Brain microvascular endothelial cell (primary cell): ENCODE data around the gene TTYH3.

Source experiments
- DNase-seq: peaks from one replicate; pipeline ENCODE4 v3.0.0-alpha.2; 2020
- H3K27ac ChIP-seq: fragments of 250-450 bp; sonication (Bioruptor Pico); 2 replicates; pipeline ENCODE4 v1.5.1; 2020; ENCODE audit warnings: mild to moderate bottlenecking, moderate library complexity
- H3K27me3 ChIP-seq: fragments of 250-450 bp; sonication (Bioruptor Pico); replicated peaks from 2 replicates; pipeline ENCODE4 v1.5.1; 2020; ENCODE audit warnings: mild to moderate bottlenecking
- H3K36me3 ChIP-seq: fragments of 250-450 bp; sonication (Bioruptor Pico); replicated peaks from 2 replicates; pipeline ENCODE4 v1.5.1; 2020; ENCODE audit warnings: mild to moderate bottlenecking
- H3K4me3 ChIP-seq: 2 replicates; pipeline ENCODE4 v1.5.1; 2011; ENCODE audit warnings: low read depth, mild to moderate bottlenecking, control low read depth, low read length, moderate library complexity
- CTCF ChIP-seq: IDR thresholded peaks from 2 replicates; pipeline ENCODE4 v1.5.1; 2011; ENCODE audit warnings: low read depth, mild to moderate bottlenecking, moderate library complexity, low read length, control low read depth, inconsistent platforms; ENCODE audit errors: missing control alignments
- in situ Hi-C: cut with HindIII; loops from 2 replicates; pipeline ENCODE4 v1.10.0; 2017; ENCODE audit warnings: low sequenced_read_pairs, low pct_ligation_motif_present

The TTYH3 gene

DNA sequence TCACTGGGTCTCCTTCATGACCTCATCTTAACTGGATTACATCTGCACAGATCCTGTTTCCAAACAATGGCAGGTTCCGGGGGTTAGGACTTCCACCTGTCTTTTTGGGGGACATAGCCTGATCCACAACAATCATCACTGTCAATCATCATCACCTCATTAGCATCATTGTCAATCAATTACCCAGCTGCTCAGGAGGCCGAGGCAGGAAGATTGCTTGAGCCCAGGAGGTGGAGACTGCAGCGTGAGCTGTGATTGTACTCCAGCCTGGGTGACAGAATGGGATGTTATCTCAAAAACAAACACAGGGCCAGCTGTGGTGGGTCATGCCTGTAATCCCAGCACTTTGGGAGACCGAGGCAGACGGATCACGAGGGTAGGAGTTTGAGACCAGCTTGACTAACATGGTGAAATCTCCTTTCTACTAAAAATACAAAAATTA is 74.9 kb downstream of the TTYH3 start:
- H3K27me3 ChIP-seq = no peaks in the 10 kb centered on the region
- no peak for DNase-seq
- no peak overlapping the region for H3K27ac ChIP-seq
- H3K36me3 ChIP-seq = no peaks in the 10 kb centered on the region
- no peak overlapping the region for H3K4me3 ChIP-seq
- in situ Hi-C loops = no loop called here
- no peak for TF ChIP-seq CTCF

- Histone ChIP-seq H3K36me3 (no peaks in the 10 kb centered on the region), H3K27ac (no peak overlapping the region), H3K4me3 (no peak overlapping the region), H3K27me3 (no peaks in the 10 kb centered on the region)
- DNase-seq = no peak
- in situ Hi-C loops = no loop called here
- no peak for TF ChIP-seq CTCF
These were observed 75.7 kb downstream of the TTYH3 start for GRCh38 chr7:2707481-2707880.

- in situ Hi-C loops = no loop called here
- no peak for TF ChIP-seq CTCF
- Histone ChIP-seq H3K36me3 (no peaks in the 10 kb centered on the region), H3K27me3 (no peaks in the 10 kb centered on the region), H3K27ac (no peak overlapping the region), H3K4me3 (no peak overlapping the region)
- no peak for DNase-seq
These were observed 76.3 kb downstream of the TTYH3 start for GRCh38 chr7:2708041-2708440.

DNA sequence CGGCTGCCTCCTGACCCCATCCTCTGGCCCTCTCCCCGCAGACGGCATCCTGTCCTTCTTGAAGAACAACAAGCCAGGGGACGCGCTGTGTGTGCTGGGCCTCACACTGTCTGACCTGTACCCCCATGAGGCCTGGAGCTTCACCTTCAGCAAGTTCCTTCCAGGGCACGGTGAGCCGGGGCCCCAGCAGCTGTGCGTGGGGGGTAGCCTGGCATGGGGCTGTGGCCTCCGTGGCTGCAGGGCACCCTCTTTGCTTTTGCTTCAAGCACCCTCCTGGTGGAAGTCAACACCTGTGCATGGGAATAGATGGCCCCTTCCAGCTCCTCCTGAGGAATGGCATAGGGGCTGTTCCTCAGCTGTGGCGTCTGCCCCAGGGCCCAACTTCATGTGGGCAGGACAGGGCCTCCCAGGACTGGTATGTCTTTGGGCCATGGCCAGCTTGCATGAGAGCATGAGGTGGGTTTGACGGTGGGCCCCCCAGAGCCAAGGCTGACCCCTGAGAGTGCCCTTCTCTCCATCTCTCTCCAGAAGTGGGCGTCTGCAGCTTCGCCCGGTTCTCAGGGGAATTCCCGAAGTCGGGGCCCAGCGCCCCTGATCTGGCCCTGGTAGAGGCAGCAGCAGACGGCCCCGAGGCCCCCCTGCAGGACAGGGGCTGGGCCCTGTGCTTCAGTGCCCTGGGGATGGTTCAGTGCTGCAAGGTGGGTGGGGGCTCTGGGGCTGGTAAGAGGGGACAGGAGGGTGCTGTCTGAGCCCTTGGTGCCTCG is 76.9 kb downstream of the TTYH3 start:
- H3K36me3 ChIP-seq = no peaks in the 10 kb centered on the region
- no peaks in the 10 kb centered on the region for H3K27me3 ChIP-seq
- no peak overlapping the region for H3K4me3 ChIP-seq
- H3K27ac ChIP-seq = no peak overlapping the region
- no peak for DNase-seq
- no peak for TF ChIP-seq CTCF
- in situ Hi-C loops = no loop called here

DNA sequence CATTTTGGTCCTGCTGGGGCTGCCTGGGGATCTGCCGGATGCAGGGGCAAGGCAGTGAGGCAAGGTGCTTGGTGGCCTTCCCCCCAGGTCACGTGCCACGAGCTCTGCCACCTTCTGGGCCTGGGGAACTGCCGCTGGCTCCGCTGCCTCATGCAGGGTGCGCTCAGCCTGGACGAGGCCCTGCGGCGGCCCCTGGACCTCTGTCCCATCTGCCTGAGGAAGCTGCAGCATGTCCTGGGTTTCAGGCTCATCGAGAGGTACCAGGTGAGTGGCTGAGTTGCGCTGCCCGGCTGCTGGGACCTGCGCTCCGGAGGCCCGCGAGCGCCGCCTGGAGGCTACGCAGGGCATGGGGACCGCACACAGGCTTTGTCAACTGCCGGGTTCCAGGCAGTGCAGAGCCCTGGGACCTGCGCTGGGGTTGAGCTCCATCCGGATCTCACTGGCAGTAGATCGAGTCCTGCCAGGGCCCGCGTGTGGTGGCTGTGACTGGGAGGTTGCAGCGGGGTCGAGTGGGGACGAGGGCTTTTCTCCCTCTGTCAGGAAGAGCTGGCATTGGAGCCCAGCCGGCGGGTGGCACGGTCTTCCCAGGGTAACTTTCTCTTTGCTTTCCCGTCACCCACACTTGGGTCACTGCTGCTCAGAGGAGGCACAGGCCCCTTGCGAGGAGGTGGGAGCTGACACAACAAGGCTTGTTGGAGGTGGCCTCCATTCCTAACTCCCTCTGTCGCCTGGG is 77.9 kb downstream of the TTYH3 start:
- H3K36me3 ChIP-seq = peaks cover under 1% of the 10 kb centered on the region
- peak; percentile 95 for TF ChIP-seq CTCF
- no peak overlapping the region for H3K27ac ChIP-seq
- in situ Hi-C loops = no loop called here
- H3K4me3 ChIP-seq = no peak overlapping the region
- no peak for DNase-seq
- no peaks in the 10 kb centered on the region for H3K27me3 ChIP-seq
